SK-N-MC (cell line): ENCODE measurements around the gene CDH16.

Source experiments
- EZH2 ChIP-seq: fragments of 200-600 bp; sonication (generic); IDR thresholded peaks from one replicate; pipeline ENCODE4 v1.6.1; 2017; ENCODE audit warnings: antibody characterized with exemption
- FOXP2 ChIP-seq: optimal IDR thresholded peaks from 2 replicates; pipeline ENCODE3; 2011; ENCODE audit warnings: mild to moderate bottlenecking, moderate library complexity; ENCODE audit not compliant: insufficient read depth; ENCODE audit errors: extremely low read length, control extremely low read depth
- POLR2AphosphoS5 ChIP-seq: IDR thresholded peaks from 2 replicates; pipeline ENCODE4 v1.6.1; 2012; ENCODE audit warnings: mild to moderate bottlenecking, low read depth, low read length, borderline replicate concordance

DNA sequence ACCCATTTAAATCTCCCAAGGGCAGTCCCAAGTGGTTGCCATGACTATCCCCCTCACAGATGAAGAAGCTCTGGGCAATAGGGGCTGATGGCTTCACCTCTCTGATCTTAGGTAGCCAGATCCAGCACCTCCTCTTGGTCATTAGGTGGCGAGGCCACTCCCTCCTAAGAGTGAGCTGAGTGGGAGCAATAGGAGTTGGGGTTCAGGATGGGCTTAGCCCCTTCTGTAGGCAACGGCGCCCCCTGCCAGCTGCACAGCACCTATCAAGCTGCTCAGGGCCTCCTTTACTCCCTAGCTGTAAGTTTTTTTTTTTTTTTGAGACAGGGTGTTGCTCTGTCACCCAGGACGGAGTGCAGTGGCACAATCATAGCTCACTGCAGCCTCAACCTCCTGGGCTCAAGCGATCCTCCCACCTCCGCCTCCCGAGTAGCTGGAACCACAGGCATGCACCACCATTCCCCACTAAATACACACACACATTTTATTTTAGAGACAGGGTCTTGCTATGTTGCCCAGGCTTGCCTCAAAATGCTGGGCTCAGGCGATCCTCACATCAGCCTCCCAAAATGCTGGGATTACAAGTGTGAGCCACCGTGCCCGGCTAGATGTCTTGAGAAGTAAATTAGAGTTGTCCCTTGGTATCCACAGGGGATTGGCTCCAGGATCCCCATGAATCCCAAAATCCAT lies 10.2 kb upstream of the CDH16 start:
- TF ChIP-seq POLR2AphosphoS5 (no peak), EZH2 (no peak), FOXP2 (no peak)
